ENCODE data around the gene HOXB6. TPM values are rescaled to one million over a fixed set of nuclear protein-coding genes. Genes with fewer than 3 reads are reported as not detected.

The HOXB6 gene
- polyA plus RNA-seq, 3 donors: not detected

- Histone ChIP-seq H4K20me1 (ENCODE audit: insufficient read depth, low read length) (no peaks in the 10 kb centered on the region), H3K27me3 (ENCODE audit: control insufficient read depth in 2 of 2, insufficient read depth in 2 of 2, low read length in 2 of 2) (peaks cover 77 to 100% of the 10 kb centered on the region in 2 donors), H3K79me2 (ENCODE audit: insufficient read depth, low read length) (no peaks in the 10 kb centered on the region), H3K9ac (ENCODE audit: insufficient read depth, low read length, poor library complexity, severe bottlenecking) (no peak overlapping the region), H3K4me1 (ENCODE audit: control insufficient read depth in 1 of 2, insufficient read depth in 2 of 2, low read length in 2 of 2) (peaks cover 22 to 24% of the 10 kb centered on the region in 2 donors), H3K27ac (ENCODE audit: low read depth in 1 of 2, low read length in 2 of 2) (no peak overlapping the region), H2AFZ (ENCODE audit: insufficient read depth, low read depth, low read length, poor library complexity, severe bottlenecking) (no peak overlapping the region), H3K36me3 (replicated peaks in 1 of 2; ENCODE audit: control insufficient read depth in 1 of 2, insufficient read depth in 2 of 2, low read length in 2 of 2) (no peaks in the 10 kb centered on the region), H3K9me3 (replicated peaks in 1 of 2; ENCODE audit: control insufficient read depth in 1 of 2, insufficient read depth in 1 of 2, low read length in 2 of 2) (peaks cover 0 to 46% of the 10 kb centered on the region in 2 donors), H3K4me3 (replicated peaks in 1 of 3; ENCODE audit: low read depth in 2 of 3, low read length in 3 of 3) (no peak overlapping the region), H3K4me2 (replicated peaks; ENCODE audit: extremely low read depth, low read length, poor library complexity, severe bottlenecking) (no peak overlapping the region)
- WGBS (ENCODE audit: insufficient coverage): 72% methylated on average over 2 of the region's 7 CpGs
- H3K27me3 Mint-ChIP-seq (ENCODE audit: low read depth in 3 of 3): peaks cover 99 to 100% (median 100%) of the 10 kb centered on the region in 3 donors
- H3K4me1 Mint-ChIP-seq: peaks cover 31% of the 10 kb centered on the region
- peaks cover 0 to 35% (median 14%) of the 10 kb centered on the region in 7 donors for H3K9me3 Mint-ChIP-seq
- intact Hi-C loops (cut with micrococcal nuclease): no loop called here
- H3K4me3 Mint-ChIP-seq: peak overlapping the region in 1 of 2 donors; percentile 93
- H3K36me3 Mint-ChIP-seq: peaks cover 12 to 21% of the 10 kb centered on the region in 2 donors
- TF ChIP-seq CTCF (IDR thresholded peaks at IDR 0.05): no peak
- no peak overlapping the region for H3K27ac Mint-ChIP-seq
- DNase-seq: no peak
These were observed 6.0 kb downstream of the HOXB6 start for GRCh38 chr17:48598736-48599135.

GRCh38 chr17:48597778-48598631 lies 6.8 kb downstream of the HOXB6 start:
- H2AFZ ChIP-seq (ENCODE audit: insufficient read depth, low read depth, low read length, poor library complexity, severe bottlenecking): peak overlapping the region; percentile 80
- H3K36me3 ChIP-seq (replicated peaks in 1 of 2; ENCODE audit: control insufficient read depth in 1 of 2, insufficient read depth in 2 of 2, low read length in 2 of 2): no peaks in the 10 kb centered on the region
- H3K4me1 ChIP-seq (ENCODE audit: control insufficient read depth in 1 of 2, insufficient read depth in 2 of 2, low read length in 2 of 2): peaks cover 27 to 30% of the 10 kb centered on the region in 2 donors
- no peak for TF ChIP-seq CTCF (IDR thresholded peaks at IDR 0.05)
- Mint-ChIP-seq H3K4me1 (peaks cover 35% of the 10 kb centered on the region), H3K27ac (no peak overlapping the region), H3K36me3 (peaks cover 12 to 18% of the 10 kb centered on the region in 2 donors), H3K9me3 (peaks cover 0 to 35% (median 13%) of the 10 kb centered on the region in 7 donors), H3K4me3 (peak overlapping the region; percentile 73 to 93), H3K27me3 (ENCODE audit: low read depth in 3 of 3) (peaks cover 99 to 100% (median 100%) of the 10 kb centered on the region in 3 donors)
- H3K9ac ChIP-seq (ENCODE audit: insufficient read depth, low read length, poor library complexity, severe bottlenecking): peak overlapping the region; percentile 19
- WGBS (ENCODE audit: insufficient coverage): under 1% methylated on average over 46 of the region's 68 CpGs
- H3K27ac ChIP-seq (ENCODE audit: low read depth in 1 of 2, low read length in 2 of 2): no peak overlapping the region
- no peaks in the 10 kb centered on the region for H3K79me2 ChIP-seq (ENCODE audit: insufficient read depth, low read length)
- peaks cover 74 to 100% of the 10 kb centered on the region in 2 donors for H3K27me3 ChIP-seq (ENCODE audit: control insufficient read depth in 2 of 2, insufficient read depth in 2 of 2, low read length in 2 of 2)
- H4K20me1 ChIP-seq (ENCODE audit: insufficient read depth, low read length): no peaks in the 10 kb centered on the region
- intact Hi-C loops (cut with micrococcal nuclease): loop anchor here in 1 of 2 donors (2.0 kb wide), 1 partner anchor 17 kb away; the partner anchor contains the start of gene HOXB8
- H3K4me2 ChIP-seq (replicated peaks; ENCODE audit: extremely low read depth, low read length, poor library complexity, severe bottlenecking): peak overlapping the region; percentile 77
- DNase-seq: peak; percentile 45 to 59 (median 47)
- H3K9me3 ChIP-seq (replicated peaks in 1 of 2; ENCODE audit: control insufficient read depth in 1 of 2, insufficient read depth in 1 of 2, low read length in 2 of 2): peaks cover 0 to 48% of the 10 kb centered on the region in 2 donors
- peak overlapping the region in 2 of 3 experiments; percentile 21 to 68 for H3K4me3 ChIP-seq (replicated peaks in 1 of 3; ENCODE audit: low read depth in 2 of 3, low read length in 3 of 3)

Data from CD14-positive monocyte (primary cell).